ENCODE data around the gene TMEM128. TPM values are rescaled to one million over a fixed set of nuclear protein-coding genes. Genes with fewer than 3 reads are reported as not detected.

TMEM128 gene
- total and polyA plus RNA-seq, 2 of the 13 experiments (the other 11 are each of a cell fraction or from before 2014, with no cell fraction given), result 19.4 to 27.9 TPM

Other genes with a start within 250 kb of the TMEM128 start
- gene OTOP1, start 21.3 kb downstream of the TMEM128 start, total RNA-seq (2016; rRNA removed; fragmentation: Illumina TruSeq; extraction: Trizol), result not detected in 2 replicates
- not detected in 2 replicates for gene OTOP1, start 21.3 kb downstream of the TMEM128 start, polyA plus RNA-seq (2011; rRNA removed)
- gene LYAR, start 41.9 kb upstream of the TMEM128 start, total RNA-seq (2016; rRNA removed; fragmentation: Illumina TruSeq; extraction: Trizol), result 94.2 and 132 TPM in 2 replicates
- 6.0 and 7.8 TPM in 2 replicates for gene LYAR, start 41.9 kb upstream of the TMEM128 start, polyA plus RNA-seq (2011; rRNA removed)
- 3.3 and 4.6 TPM in 2 replicates for gene ZBTB49, start 42.0 kb upstream of the TMEM128 start, total RNA-seq (2016; rRNA removed; fragmentation: Illumina TruSeq; extraction: Trizol)
- 3.7 and 4.3 TPM in 2 replicates for gene ZBTB49, start 42.0 kb upstream of the TMEM128 start, polyA plus RNA-seq (2011; rRNA removed)
- gene NSG1, start 138.9 kb upstream of the TMEM128 start, total RNA-seq (2016; rRNA removed; fragmentation: Illumina TruSeq; extraction: Trizol), result not detected in 2 replicates
- not detected in 2 replicates for gene NSG1, start 138.9 kb upstream of the TMEM128 start, polyA plus RNA-seq (2011; rRNA removed)

All from HepG2 (cell line).